NCI-H524 (cell line): ENCODE results near the gene CLK2.
"Not testable (repeated sequence)": the region's sequence is repeated elsewhere in the genome, so short reads cannot be mapped to it uniquely, and the experiment has no call there.

Experiments used
- DNase-seq, 2 experiments: peaks; one replicate each; lab custom pipeline; 2025; lab: John Stamatoyannopoulos, UW

Gene CLK2

DNA sequence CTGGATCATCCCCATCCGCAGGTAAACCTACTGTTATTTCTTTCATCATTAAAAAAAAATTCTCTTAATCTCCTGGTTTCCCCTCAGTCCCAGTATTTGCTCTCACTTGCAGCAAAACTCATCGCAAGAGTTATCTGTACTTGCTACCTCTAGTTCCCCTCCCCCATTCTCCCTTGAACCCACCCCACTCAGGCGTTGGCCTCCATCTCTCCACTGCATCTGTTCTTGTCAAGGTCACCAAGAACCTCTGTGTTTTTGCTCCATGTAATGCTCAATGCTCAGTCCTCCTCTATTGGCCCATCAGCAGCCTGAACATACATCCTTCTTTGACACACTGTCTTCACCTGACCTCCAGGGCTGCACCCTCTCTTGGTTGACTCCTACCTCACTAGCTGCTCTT is 23.4 kb upstream of the CLK2 start:
- no peak for DNase-seq

DNA sequence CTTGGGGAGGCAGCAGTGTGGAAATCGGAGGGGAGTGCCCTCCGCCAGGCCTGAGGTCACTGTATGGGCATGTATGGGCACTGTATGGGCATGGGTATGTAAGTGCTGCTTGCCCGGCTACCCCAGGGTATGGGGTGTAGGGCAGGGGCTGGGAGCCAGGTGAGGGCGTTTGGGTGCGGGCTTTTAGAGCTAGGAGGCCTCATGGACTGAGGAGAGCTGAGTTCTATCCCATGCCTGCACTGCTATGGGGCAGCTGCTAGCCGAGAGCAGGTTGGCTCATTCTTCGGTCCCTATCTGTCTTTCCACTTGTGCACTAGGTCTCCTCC is 22.6 kb upstream of the CLK2 start:
- no peak for DNase-seq

GRCh38 chr1:155295183-155295941 is 22.1 kb upstream of the CLK2 start:
- DNase-seq: no peak

DNA sequence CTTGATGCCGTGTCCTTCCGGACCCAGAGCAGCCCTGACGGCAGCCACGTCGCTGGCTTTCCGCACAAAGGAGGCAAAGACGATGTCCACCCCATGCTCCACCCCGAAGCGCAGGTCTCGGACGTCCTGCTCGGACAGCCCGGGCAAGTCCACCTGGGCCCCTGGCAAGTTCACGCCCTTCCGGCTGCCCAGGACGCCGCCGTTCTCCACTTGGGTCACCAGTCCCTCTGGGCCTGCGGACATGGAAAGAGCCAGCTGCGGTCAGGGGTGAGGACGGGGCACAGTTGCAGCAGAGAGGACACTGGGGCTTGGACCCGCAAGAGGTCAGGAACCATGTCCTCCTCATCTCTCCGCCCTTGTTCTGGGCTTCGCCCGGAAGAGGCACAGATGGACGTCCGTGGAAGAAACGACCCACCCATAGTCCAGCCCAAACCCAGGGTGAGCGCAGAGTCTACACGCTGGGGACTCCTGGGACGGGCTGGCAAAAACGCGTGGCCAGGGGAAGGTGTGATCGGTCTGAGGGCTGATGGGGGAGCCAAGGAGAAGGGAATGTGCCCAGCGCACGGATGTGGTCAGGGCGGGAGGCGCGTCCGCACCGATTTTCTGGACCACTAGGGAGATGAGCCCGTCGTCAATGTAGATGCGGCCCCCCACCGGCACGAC is 21.3 kb upstream of the CLK2 start:
- no peak for DNase-seq

- DNase-seq: no peak
Observed at GRCh38 chr1:155293086-155293749, 19.9 kb upstream of the CLK2 start.

- not testable (repeated sequence) for DNase-seq
Observed at GRCh38 chr1:155291006-155291405, 17.7 kb upstream of the CLK2 start.

GRCh38 chr1:155287987-155288543 is 14.8 kb upstream of the CLK2 start:
- no peak for DNase-seq

- DNase-seq: no peak
Observed at GRCh38 chr1:155286544-155286943, 13.2 kb upstream of the CLK2 start.

GRCh38 chr1:155285631-155286044 is 12.3 kb upstream of the CLK2 start:
- no peak for DNase-seq

GRCh38 chr1:155285063-155285462 is 11.8 kb upstream of the CLK2 start:
- DNase-seq: no peak

GRCh38 chr1:155284476-155284875 is 11.2 kb upstream of the CLK2 start:
- no peak for DNase-seq

DNA sequence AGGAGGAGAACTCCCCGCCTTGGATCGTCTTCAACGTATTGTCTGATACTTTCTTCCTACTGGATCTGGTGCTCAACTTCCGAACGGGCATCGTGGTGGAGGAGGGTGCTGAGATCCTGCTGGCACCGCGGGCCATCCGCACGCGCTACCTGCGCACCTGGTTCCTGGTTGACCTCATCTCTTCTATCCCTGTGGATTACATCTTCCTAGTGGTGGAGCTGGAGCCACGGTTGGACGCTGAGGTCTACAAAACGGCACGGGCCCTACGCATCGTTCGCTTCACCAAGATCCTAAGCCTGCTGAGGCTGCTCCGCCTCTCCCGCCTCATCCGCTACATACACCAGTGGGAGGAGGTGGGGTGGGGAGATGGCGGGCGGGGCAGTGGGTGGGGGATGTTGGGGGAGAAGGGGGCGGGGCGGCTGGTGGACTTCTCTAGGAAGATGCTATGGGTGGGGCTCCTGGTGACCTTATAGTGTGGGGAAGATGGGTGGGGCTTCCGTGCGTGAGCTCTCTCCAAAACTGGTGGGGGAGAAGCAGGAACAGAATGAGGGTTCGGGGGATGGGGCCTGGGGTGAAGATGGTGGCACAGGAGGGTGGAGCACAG is 9.3 kb upstream of the CLK2 start:
- no peak for DNase-seq

- DNase-seq: no peak
Observed at GRCh38 chr1:155279268-155279667, 6.0 kb upstream of the CLK2 start.

DNA sequence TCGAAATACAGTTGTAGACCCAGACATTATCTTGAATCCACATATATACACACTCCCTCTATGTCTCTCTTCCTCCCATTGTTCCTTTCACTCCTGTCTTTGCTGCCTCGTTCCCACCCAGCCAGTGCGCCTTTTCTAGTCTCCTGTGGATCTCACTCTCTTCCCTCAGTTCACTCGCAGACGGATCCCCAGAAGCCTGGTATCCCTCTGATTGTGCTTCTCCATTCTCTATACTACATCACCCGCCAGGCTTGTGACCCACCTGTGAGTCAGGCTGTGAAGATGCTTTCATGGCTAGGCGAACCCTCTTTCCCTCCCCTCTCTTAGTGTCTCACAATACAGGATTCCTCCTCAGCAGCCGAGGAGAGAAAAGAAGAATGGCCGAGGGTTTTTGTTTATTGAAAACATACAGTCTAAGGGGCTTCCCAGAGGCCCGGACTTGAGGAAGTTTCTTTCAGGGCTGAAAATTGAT is 5.4 kb upstream of the CLK2 start:
- DNase-seq: no peak

GRCh38 chr1:155277902-155278688 is 4.8 kb upstream of the CLK2 start:
- DNase-seq: peak; percentile 51 to 70

- DNase-seq: peak; percentile 88 to 97
Observed at GRCh38 chr1:155277070-155277901, 4.0 kb upstream of the CLK2 start, which contains the start of gene HCN3. TSS of gene HCN3 (plus strand) at chr1:155277463. CDS start at chr1:155277591, 128 bp downstream.

DNA sequence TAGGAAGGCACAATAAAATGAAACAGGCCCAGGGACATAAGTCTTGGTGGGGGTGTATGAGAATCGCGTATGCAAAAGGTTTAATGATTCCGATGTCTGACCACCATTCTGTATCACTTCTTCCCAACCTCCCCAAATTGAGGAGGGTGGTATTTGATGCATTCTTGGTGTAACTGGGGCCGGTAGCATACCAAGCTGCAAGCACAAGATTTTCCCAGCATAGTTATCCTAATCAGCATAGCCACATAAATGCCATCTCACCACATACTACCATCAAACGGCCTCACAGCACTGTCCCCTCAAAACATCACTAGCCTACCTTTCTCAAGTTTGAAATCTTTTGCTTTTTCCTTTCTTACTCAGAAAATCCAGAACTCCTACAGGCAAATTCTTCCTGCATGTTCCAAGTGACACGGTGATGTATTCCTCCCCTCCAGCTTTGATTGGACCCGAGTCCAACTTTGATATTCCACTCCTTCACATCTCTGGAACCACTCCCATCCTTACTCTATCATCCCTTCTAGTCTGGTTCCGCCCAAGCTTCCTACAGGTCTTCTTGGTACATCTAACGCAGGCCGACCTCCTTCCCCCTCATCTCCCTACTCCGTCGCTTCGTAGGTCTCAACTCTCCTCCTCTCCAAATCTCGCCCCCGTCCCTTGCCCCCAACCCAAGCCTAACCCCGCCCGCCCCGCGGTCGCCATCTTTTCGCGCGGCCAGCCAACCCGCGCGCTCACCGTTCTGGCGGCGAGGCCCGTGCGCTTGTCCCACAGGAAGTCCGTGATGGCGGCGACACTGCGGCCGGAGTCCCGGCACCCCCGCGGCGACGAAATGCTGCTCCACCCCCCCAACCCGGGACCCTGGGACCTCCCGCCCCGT is 600 bp downstream of the CLK2 start:
- peak in 1 of 2 experiments; percentile 51 for DNase-seq

DNA sequence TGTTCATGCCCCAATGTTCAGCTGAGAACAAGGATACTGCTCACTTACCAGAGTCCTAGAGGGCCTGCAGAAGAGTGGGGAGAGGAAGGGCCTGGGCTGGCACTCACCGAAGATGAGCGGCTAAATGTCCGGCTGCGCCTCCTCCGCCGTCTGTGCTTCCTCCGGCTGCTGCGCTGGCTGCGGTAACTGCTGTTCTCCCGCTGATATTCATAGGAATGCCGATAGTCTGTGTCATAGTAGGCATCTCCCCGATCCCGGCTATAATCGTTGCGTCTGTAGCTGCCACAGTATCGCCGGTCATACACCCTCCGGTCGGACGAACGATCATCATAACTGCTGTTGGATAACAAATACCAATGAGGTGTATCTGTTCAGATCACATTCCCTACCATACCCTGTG is 3.9 kb downstream of the CLK2 start:
- DNase-seq: no peak

DNA sequence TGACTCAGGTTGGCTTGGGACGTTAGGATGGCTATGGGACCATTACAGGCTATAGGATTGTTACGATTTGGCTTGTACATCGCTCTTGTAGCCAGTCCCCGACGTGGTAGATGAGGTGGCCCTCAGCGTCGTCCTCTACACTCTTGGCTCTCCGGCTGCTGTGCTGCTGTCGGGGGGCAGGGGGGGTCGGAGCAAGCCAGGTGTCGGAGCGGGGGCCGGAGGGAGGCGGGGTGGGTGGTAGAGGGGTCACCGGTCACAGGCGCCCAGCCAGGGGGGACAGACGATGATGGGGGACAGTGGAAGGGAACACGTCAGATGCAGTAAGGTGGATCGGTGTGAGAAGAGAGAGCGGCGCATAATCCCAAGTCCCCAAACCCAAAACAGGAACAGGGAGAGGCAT is 4.7 kb downstream of the CLK2 start:
- no peak for DNase-seq

DNA sequence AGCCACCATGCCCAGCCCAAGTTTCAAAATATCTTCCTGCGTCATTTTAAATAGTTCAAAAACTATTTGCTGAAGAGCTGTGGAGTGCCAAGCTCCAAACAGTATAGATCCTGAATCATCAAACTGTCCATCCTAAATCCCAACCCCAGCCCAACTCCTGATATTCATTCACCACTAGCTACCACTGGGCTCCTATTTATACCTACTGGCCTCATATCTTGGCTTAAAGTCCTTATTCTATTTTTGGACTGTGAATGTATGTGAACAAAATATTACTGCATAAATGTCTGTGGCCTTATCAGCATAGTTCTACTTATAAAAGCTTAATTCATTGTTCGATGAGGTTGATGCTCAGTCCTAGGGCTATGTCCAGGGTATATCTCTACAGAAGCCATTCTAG is 5.9 kb downstream of the CLK2 start:
- no peak for DNase-seq
